GM18519 (cell line): ENCODE results near the gene PLOD3.
A peak's percentile ranks its signal among the peaks of the same experiment; 100 is the strongest.

Experiments
- ATAC-seq: cut with Tn5 transposase; IDR thresholded peaks from one replicate; pipeline ENCODE4 v1.9.1; 2021; ENCODE audit warnings: mild to moderate bottlenecking, moderate library complexity; ENCODE audit not compliant: unreplicated experiment, low FRiP score

PLOD3 gene

GRCh38 chr7:101166909-101167644 is 50.3 kb downstream of the PLOD3 start:
- ATAC-seq: no peak

- ATAC-seq: no peak
Measured at GRCh38 chr7:101166648-101166908, 50.8 kb downstream of the PLOD3 start.

- ATAC-seq: no peak
Measured at GRCh38 chr7:101165958-101166647, 51.3 kb downstream of the PLOD3 start.

GRCh38 chr7:101165075-101165957 is 52.1 kb downstream of the PLOD3 start, which contains the start of gene VGF:
Gene VGF (minus strand): TSS chr7:101165569. CDS start chr7:101164843, 726 bp downstream.
- ATAC-seq: peak; percentile 60

GRCh38 chr7:101164071-101164840 is 53.1 kb downstream of the PLOD3 start:
- ATAC-seq: no peak

GRCh38 chr7:101163279-101164070 is 53.9 kb downstream of the PLOD3 start:
- ATAC-seq: no peak

- ATAC-seq: no peak
Measured at GRCh38 chr7:101162551-101163278, 54.7 kb downstream of the PLOD3 start.

- no peak for ATAC-seq
Measured at GRCh38 chr7:101161692-101162471, 55.5 kb downstream of the PLOD3 start.

- ATAC-seq: no peak
Measured at GRCh38 chr7:101160910-101161309, 56.5 kb downstream of the PLOD3 start.

GRCh38 chr7:101159696-101160674 is 57.4 kb downstream of the PLOD3 start:
- ATAC-seq: no peak

- no peak for ATAC-seq
Measured at GRCh38 chr7:101156866-101157589, 60.4 kb downstream of the PLOD3 start.

- ATAC-seq: no peak
Measured at GRCh38 chr7:101156277-101156676, 61.1 kb downstream of the PLOD3 start.
